Effector memory CD4-positive, alpha-beta T cell (primary cell): Measurements from ENCODE around the gene CCNDBP1.
"Not testable (repeated sequence)": the region's sequence is repeated elsewhere in the genome, so short reads cannot be mapped to it uniquely, and the experiment has no call there.

Experiments
- DNase-seq, 3 donors: peaks; one replicate each; pipeline ENCODE4 v3.0.0-alpha.2; 2020
- H3K27ac ChIP-seq: 2 replicates; pipeline ENCODE4 v1.7.0; 2013; ENCODE audit warnings: mild to moderate bottlenecking, low read length, moderate library complexity; ENCODE audit not compliant: insufficient read depth, poor library complexity, severe bottlenecking
- H3K27me3 ChIP-seq: replicated peaks from 2 replicates; pipeline ENCODE4 v1.7.0; 2013; ENCODE audit warnings: mild to moderate bottlenecking, low read length; ENCODE audit not compliant: insufficient read depth, control insufficient read depth, poor library complexity, severe bottlenecking
- H3K36me3 ChIP-seq: 2 replicates; pipeline ENCODE4 v1.7.0; 2013; ENCODE audit warnings: mild to moderate bottlenecking, low read length, moderate library complexity; ENCODE audit not compliant: control insufficient read depth, insufficient read depth
- H3K4me1 ChIP-seq: 2 replicates; pipeline ENCODE4 v1.7.0; 2013; ENCODE audit warnings: low read length, mild to moderate bottlenecking; ENCODE audit not compliant: control insufficient read depth, insufficient read depth, poor library complexity, severe bottlenecking
- H3K4me3 ChIP-seq: 2 replicates; pipeline ENCODE4 v1.7.0; 2013; ENCODE audit warnings: low read length, low read depth, mild to moderate bottlenecking; ENCODE audit not compliant: insufficient read depth, poor library complexity, severe bottlenecking
- H3K9me3 ChIP-seq: 2 replicates; pipeline ENCODE4 v1.7.0; 2013; ENCODE audit warnings: mild to moderate bottlenecking, low read length, moderate library complexity; ENCODE audit not compliant: control insufficient read depth
- total RNA-seq, 3 donors: gene quantifications; one replicate each; lab custom pipeline; 2026; lab: John Stamatoyannopoulos, UW

Gene CCNDBP1
- 70.3 to 87.5 (median 78.8) reads per million in 3 donors for total RNA-seq

- Histone ChIP-seq H3K27me3 (no peaks in the 10 kb centered on the region), H3K9me3 (no peaks in the 10 kb centered on the region), H3K4me1 (peaks cover 14% of the 10 kb centered on the region), H3K27ac (peak within 1 kb of the TSS; percentile 84), H3K36me3 (peaks cover 15% of the 10 kb centered on the region), H3K4me3 (peak within 1 kb of the TSS; percentile 78)
- peak; percentile 76 to 87 (median 77) for DNase-seq
These were observed at the start of gene CCNDBP1 for GRCh38 chr15:43185157-43186002. TSS of gene CCNDBP1 (plus strand) at chr15:43185403. CDS start at chr15:43185499, 96 bp downstream.

- DNase-seq, result no peak
- Histone ChIP-seq H3K4me3 (no peak overlapping the region), H3K9me3 (no peaks in the 10 kb centered on the region), H3K27me3 (no peaks in the 10 kb centered on the region), H3K27ac (no peak overlapping the region), H3K4me1 (no peaks in the 10 kb centered on the region), H3K36me3 (peaks cover 10% of the 10 kb centered on the region)
These were observed 41.8 kb upstream of the CCNDBP1 start for GRCh38 chr15:43143203-43143941.

GRCh38 chr15:43144512-43144911 lies 40.7 kb upstream of the CCNDBP1 start:
- H3K4me3 ChIP-seq, result no peak overlapping the region
- H3K36me3 ChIP-seq, result peaks cover 17% of the 10 kb centered on the region
- no peaks in the 10 kb centered on the region for H3K9me3 ChIP-seq
- no peak for DNase-seq
- no peaks in the 10 kb centered on the region for H3K27me3 ChIP-seq
- H3K4me1 ChIP-seq, result no peaks in the 10 kb centered on the region
- no peak overlapping the region for H3K27ac ChIP-seq

- H3K9me3 ChIP-seq, result no peaks in the 10 kb centered on the region
- peaks cover 6% of the 10 kb centered on the region for H3K36me3 ChIP-seq
- H3K27me3 ChIP-seq, result no peaks in the 10 kb centered on the region
- no peak for DNase-seq
- H3K4me3 ChIP-seq, result no peak overlapping the region
- H3K4me1 ChIP-seq, result no peaks in the 10 kb centered on the region
- no peak overlapping the region for H3K27ac ChIP-seq
These were observed 39.0 kb upstream of the CCNDBP1 start for GRCh38 chr15:43146184-43146583.

GRCh38 chr15:43150191-43150929 lies 34.8 kb upstream of the CCNDBP1 start:
- DNase-seq, result no peak
- H3K27me3 ChIP-seq, result no peaks in the 10 kb centered on the region
- H3K27ac ChIP-seq, result no peak overlapping the region
- H3K36me3 ChIP-seq, result peaks cover 15% of the 10 kb centered on the region
- H3K4me1 ChIP-seq, result peaks cover 6% of the 10 kb centered on the region
- no peaks in the 10 kb centered on the region for H3K9me3 ChIP-seq
- no peak overlapping the region for H3K4me3 ChIP-seq

GRCh38 chr15:43151688-43152087 lies 33.5 kb upstream of the CCNDBP1 start:
- no peak for DNase-seq
- Histone ChIP-seq H3K27ac (no peak overlapping the region), H3K9me3 (no peaks in the 10 kb centered on the region), H3K36me3 (peaks cover 15% of the 10 kb centered on the region), H3K4me3 (peak overlapping the region; percentile 20), H3K27me3 (no peaks in the 10 kb centered on the region), H3K4me1 (peaks cover 6% of the 10 kb centered on the region)

- H3K4me1 ChIP-seq, result peaks cover 6% of the 10 kb centered on the region
- peaks cover 15% of the 10 kb centered on the region for H3K36me3 ChIP-seq
- no peaks in the 10 kb centered on the region for H3K9me3 ChIP-seq
- H3K27ac ChIP-seq, result no peak overlapping the region
- no peak for DNase-seq
- H3K27me3 ChIP-seq, result no peaks in the 10 kb centered on the region
- H3K4me3 ChIP-seq, result no peak overlapping the region
These were observed 31.9 kb upstream of the CCNDBP1 start for GRCh38 chr15:43153269-43153668.

GRCh38 chr15:43165801-43166325 lies 19.3 kb upstream of the CCNDBP1 start:
- Histone ChIP-seq H3K36me3 (peaks cover 12% of the 10 kb centered on the region), H3K4me1 (no peaks in the 10 kb centered on the region), H3K27me3 (no peaks in the 10 kb centered on the region), H3K9me3 (no peaks in the 10 kb centered on the region), H3K4me3 (no peak overlapping the region), H3K27ac (no peak overlapping the region)
- no peak for DNase-seq

GRCh38 chr15:43167261-43167660 lies 17.9 kb upstream of the CCNDBP1 start:
- not testable (repeated sequence) for H3K4me1 ChIP-seq

More at GRCh38 chr15:43167261-43167660, 17.9 kb upstream of the CCNDBP1 start:
- not testable (repeated sequence) for DNase-seq, H3K36me3 ChIP-seq, H3K27me3 ChIP-seq, H3K27ac ChIP-seq, H3K9me3 ChIP-seq, H3K4me3 ChIP-seq
